HL-60 (cell line): ENCODE measurements around the gene CRIP1.
A peak's percentile ranks its signal among the peaks of the same experiment; 100 is the strongest.

Experiments
- DNase-seq, 2 experiments: peaks; one replicate each; pipeline ENCODE4 v3.0.0-alpha.2; 2010 to 2020; ENCODE audit warnings: low read depth in 1 of 2, low spot score in 1 of 2
- H3K27ac ChIP-seq: fragments of 250-450 bp; sonication (Bioruptor Pico); replicated peaks from 2 replicates; pipeline ENCODE4 v1.5.1; 2020; ENCODE audit warnings: mild to moderate bottlenecking, moderate library complexity
- H3K27me3 ChIP-seq: fragments of 250-450 bp; sonication (Bioruptor Pico); 2 replicates; pipeline ENCODE4 v1.5.1; 2021; ENCODE audit warnings: mild to moderate bottlenecking, moderate library complexity; ENCODE audit not compliant: insufficient read depth, poor library complexity, severe bottlenecking
- H3K4me3 ChIP-seq: replicated peaks from 2 replicates; pipeline ENCODE4 v1.5.1; 2011; ENCODE audit warnings: mild to moderate bottlenecking, control low read depth, low read length; ENCODE audit not compliant: insufficient read depth
- GABPA ChIP-seq: IDR thresholded peaks from 2 replicates; pipeline ENCODE4 v1.6.1; 2012; ENCODE audit warnings: low read depth
- POLR2AphosphoS5 ChIP-seq: IDR thresholded peaks from 2 replicates; pipeline ENCODE4 v1.6.1; 2012; ENCODE audit warnings: low read depth
- SPI1 ChIP-seq: IDR thresholded peaks from 2 replicates; pipeline ENCODE4 v1.6.1; 2012; ENCODE audit warnings: low read depth, mild to moderate bottlenecking, borderline replicate concordance
- long read RNA-seq: library from polyadenylated mRNA; unstranded; transcript quantifications from one replicate; pipeline ENCODE4 v2.0.0, GENCODE V29; 2020
- TF ChIP-seq, protein P1 (sequence below): IDR thresholded peaks from one replicate; pipeline ENCODE4 v1.5.1; 2011; ENCODE audit warnings: low read length, control low read depth, inconsistent platforms; ENCODE audit not compliant: insufficient read depth
- TF ChIP-seq, protein P2 (sequence below): IDR thresholded peaks from 2 replicates; pipeline ENCODE4 v1.6.1; 2012; ENCODE audit warnings: low read depth; ENCODE audit not compliant: insufficient replicate concordance

CRIP1 gene, protein sequence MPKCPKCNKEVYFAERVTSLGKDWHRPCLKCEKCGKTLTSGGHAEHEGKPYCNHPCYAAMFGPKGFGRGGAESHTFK
- long read RNA-seq = 0 reads

DNA sequence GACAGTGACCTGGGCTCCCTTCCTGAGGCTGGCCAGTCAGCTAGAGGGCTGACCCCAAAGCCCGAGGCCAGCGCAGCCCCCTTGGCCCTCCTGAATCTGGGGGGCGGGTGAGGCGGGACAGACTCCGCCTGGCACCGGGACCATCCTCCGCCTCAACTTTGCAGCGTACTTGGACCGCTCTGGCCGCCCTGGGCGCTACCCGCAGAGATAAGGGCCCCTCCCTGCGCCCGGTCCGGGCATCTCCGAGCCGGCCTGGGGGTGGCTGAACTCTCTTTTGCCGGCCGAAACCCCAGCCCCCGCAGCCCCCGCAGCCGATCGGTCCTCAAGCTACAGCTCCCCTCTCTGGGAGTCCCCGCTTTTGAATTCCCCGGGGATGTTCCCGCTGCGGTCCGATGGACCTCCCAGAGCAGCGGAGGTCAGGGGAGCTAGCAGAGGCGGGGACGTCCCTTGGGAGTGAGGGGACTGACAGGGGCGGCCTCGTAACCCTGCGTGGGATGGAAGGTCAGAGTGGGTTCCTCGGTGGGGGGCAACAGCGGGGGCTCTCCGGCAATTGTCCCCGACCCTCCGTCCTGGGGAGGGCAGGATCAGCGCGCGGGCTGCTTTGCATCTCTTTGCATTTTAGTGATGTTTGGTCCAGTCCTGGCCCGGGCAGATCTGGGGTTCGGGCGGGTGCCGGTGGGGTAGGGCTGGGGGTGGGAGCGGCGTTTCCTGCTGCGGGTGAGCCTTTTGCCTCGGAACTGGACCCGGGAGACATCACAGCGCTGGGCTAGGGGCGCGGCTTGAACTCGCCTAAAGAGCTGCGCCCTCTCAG is at the start of gene CRIP1:
CRIP1 (plus strand) TSS at position 724 of the 811 bp plus-strand sequence. CDS start 374 bp downstream, outside the sequence.
- H3K27ac ChIP-seq = 0 out of 2 replicates have a peak within 1 kb of the TSS, but pooled peaks have one; percentile 20
- H3K4me3 ChIP-seq = peak within 1 kb of the TSS; percentile 38
- DNase-seq = no peak
- peaks cover 16% of the 10 kb centered on the region for H3K27me3 ChIP-seq
- TF ChIP-seq GABPA (no peak), POLR2AphosphoS5 (no peak), SPI1 (no peak)
- TF ChIP-seq, protein P1, sequence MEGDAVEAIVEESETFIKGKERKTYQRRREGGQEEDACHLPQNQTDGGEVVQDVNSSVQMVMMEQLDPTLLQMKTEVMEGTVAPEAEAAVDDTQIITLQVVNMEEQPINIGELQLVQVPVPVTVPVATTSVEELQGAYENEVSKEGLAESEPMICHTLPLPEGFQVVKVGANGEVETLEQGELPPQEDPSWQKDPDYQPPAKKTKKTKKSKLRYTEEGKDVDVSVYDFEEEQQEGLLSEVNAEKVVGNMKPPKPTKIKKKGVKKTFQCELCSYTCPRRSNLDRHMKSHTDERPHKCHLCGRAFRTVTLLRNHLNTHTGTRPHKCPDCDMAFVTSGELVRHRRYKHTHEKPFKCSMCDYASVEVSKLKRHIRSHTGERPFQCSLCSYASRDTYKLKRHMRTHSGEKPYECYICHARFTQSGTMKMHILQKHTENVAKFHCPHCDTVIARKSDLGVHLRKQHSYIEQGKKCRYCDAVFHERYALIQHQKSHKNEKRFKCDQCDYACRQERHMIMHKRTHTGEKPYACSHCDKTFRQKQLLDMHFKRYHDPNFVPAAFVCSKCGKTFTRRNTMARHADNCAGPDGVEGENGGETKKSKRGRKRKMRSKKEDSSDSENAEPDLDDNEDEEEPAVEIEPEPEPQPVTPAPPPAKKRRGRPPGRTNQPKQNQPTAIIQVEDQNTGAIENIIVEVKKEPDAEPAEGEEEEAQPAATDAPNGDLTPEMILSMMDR = no peak
- TF ChIP-seq, protein P2, sequence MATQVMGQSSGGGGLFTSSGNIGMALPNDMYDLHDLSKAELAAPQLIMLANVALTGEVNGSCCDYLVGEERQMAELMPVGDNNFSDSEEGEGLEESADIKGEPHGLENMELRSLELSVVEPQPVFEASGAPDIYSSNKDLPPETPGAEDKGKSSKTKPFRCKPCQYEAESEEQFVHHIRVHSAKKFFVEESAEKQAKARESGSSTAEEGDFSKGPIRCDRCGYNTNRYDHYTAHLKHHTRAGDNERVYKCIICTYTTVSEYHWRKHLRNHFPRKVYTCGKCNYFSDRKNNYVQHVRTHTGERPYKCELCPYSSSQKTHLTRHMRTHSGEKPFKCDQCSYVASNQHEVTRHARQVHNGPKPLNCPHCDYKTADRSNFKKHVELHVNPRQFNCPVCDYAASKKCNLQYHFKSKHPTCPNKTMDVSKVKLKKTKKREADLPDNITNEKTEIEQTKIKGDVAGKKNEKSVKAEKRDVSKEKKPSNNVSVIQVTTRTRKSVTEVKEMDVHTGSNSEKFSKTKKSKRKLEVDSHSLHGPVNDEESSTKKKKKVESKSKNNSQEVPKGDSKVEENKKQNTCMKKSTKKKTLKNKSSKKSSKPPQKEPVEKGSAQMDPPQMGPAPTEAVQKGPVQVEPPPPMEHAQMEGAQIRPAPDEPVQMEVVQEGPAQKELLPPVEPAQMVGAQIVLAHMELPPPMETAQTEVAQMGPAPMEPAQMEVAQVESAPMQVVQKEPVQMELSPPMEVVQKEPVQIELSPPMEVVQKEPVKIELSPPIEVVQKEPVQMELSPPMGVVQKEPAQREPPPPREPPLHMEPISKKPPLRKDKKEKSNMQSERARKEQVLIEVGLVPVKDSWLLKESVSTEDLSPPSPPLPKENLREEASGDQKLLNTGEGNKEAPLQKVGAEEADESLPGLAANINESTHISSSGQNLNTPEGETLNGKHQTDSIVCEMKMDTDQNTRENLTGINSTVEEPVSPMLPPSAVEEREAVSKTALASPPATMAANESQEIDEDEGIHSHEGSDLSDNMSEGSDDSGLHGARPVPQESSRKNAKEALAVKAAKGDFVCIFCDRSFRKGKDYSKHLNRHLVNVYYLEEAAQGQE = no peak

DNA sequence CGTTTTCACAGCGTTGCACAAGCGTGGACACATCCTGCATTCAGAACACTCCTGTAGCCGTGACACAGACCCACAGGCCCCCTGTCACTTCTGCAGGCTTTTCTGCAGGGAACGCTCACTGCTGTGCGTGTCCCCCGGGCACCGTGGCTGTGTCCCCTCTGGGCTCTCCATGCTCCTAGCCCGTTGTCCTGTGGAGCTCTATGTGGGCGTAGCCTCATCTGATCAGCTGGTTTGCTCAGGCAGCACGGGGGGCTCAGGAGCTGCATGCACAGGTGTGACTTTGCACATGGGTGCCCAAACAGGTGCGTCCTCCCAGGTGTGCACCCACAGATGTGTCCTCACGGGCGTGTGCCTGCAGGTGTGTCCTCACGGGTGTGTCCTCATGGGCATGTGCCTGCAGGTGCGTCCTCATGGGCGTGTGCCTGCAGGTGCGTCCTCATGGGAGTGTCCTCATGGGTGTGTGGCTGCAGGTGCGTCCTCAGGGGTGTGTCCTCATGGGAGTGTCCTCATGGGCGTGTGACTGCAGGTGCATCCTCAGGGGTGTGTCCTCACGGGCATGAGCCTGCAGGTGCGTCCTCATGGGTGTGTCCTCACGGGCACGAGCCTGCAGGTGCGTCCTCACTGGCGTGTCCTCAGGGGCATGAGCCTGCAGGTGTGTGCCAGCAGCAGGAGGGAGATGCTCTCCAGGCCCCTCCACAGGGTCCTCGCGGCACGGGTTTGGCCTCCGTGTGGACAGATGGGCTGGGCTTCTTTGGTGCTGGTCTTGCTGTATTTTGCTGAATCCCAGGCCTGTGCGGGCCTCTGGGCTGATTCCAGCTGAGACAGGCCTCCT is 49.6 kb upstream of the CRIP1 start:
- no peak for DNase-seq
- TF ChIP-seq, protein P1 = no peak
- TF ChIP-seq POLR2AphosphoS5 (no peak), GABPA (no peak), SPI1 (no peak)
- TF ChIP-seq, protein P2 = no peak
- H3K4me3 ChIP-seq = no peak overlapping the region
- H3K27ac ChIP-seq = no peak overlapping the region
- no peaks in the 10 kb centered on the region for H3K27me3 ChIP-seq

DNA sequence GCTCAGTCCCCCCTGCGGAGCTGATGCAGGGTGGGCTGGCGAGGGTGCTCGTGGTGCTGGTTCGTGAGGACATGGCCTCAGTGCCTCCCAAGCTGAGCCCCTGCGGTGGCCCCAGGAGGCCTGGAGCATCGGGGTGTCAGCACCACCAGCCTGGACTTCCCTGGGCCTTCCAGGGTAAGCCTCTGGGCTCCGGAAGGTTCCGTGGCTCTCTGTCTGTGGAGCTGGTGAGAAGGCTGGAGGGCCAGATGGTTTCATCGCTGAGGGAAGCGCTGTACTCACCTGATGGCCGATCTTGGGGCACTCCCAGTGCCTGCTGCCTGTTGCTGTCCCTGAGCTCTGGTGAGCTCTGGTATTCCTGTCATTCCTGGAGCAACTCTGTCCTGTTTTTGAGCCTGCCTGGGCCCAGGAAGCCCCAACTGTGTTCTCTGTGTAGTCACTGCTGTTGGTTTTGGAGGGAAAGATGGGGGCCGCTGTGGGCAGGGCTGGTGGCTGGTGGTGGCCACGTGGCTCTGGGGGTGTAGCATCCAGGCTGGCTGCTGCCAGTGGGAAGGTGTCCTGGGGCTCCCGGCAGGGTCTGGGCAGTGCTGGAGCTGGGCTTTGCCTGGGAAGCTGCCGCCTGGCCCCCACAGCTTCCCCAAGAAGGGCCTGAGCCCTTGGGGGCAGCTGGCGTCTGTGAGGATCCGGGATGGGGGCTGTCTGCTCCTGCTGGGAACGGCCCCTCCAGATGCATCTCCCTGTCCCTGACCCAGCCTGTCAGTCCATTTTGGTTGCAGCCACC is 48.8 kb upstream of the CRIP1 start:
- DNase-seq = no peak
- Histone ChIP-seq H3K27ac (no peak overlapping the region), H3K4me3 (no peak overlapping the region), H3K27me3 (no peaks in the 10 kb centered on the region)
- TF ChIP-seq GABPA (no peak), SPI1 (no peak), POLR2AphosphoS5 (no peak)
- TF ChIP-seq, protein P2 = no peak
- TF ChIP-seq, protein P1 = no peak
